ENCODE measurements around the gene HOXA5. TPM values are rescaled to one million over a fixed set of nuclear protein-coding genes. Genes with fewer than 3 reads are reported as not detected.
A peak's percentile ranks its signal among the peaks of the same experiment; 100 is the strongest.

The HOXA5 gene
- total RNA-seq, 2 donors from 2014 or later: 9.6 to 18.7 TPM

DNA sequence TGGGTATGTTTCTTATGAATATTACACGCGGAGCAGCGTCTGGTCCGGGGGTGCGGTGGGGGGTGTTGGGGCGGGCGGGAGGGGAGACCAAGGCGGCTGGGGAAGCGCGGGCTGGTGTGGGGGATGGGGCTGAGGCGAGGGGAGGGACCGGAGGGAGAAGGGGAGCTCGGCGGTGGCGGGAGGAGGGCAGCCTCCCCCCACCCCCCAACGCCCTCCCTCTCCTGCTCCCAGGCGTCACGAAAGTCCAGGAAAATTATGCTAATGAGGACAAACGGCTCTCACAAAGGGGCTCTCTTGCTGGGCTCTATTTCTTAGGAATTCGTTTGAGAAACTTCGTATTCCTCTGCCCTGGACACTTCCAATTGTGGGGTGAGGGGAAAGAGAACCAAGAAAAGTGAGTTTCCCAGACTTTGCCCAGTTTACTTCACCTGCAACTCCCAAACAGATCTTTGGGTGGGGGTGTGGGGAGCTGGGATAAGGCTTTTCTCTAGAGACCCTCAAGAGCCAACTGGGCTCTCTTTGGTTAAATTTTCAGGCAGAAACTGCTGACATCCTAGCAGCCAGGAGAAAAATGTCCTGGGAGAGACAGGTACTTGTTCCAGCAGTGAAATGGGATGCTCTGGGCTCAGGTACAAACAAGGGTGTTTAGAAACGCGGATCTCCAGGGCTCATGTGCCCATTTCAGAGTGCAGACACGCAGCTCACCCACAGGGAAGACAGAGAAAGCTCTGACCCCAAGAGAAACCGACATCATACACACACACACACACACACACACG, 29.3 kb downstream of the HOXA5 start:
- no peaks in the 10 kb centered on the region for H3K27me3 ChIP-seq
- peak overlapping the region; percentile 48 for H3K4me3 ChIP-seq
- peak overlapping the region; percentile 56 to 91 for H3K9ac ChIP-seq (ENCODE audit: low read depth in 2 of 2, low read length in 2 of 2)
- peak; percentile 70 for DNase-seq
- no peaks in the 10 kb centered on the region for H3K36me3 ChIP-seq
- intact Hi-C loops (cut with DNase I): no loop called here
- H3K4me1 ChIP-seq: peaks cover 15% of the 10 kb centered on the region
- TF ChIP-seq, protein P1, sequence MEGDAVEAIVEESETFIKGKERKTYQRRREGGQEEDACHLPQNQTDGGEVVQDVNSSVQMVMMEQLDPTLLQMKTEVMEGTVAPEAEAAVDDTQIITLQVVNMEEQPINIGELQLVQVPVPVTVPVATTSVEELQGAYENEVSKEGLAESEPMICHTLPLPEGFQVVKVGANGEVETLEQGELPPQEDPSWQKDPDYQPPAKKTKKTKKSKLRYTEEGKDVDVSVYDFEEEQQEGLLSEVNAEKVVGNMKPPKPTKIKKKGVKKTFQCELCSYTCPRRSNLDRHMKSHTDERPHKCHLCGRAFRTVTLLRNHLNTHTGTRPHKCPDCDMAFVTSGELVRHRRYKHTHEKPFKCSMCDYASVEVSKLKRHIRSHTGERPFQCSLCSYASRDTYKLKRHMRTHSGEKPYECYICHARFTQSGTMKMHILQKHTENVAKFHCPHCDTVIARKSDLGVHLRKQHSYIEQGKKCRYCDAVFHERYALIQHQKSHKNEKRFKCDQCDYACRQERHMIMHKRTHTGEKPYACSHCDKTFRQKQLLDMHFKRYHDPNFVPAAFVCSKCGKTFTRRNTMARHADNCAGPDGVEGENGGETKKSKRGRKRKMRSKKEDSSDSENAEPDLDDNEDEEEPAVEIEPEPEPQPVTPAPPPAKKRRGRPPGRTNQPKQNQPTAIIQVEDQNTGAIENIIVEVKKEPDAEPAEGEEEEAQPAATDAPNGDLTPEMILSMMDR (IDR thresholded peaks at IDR 0.05): no peak
- no peaks in the 10 kb centered on the region for H3K9me3 ChIP-seq
- H3K27ac ChIP-seq: peak overlapping the region; percentile 91

DNA sequence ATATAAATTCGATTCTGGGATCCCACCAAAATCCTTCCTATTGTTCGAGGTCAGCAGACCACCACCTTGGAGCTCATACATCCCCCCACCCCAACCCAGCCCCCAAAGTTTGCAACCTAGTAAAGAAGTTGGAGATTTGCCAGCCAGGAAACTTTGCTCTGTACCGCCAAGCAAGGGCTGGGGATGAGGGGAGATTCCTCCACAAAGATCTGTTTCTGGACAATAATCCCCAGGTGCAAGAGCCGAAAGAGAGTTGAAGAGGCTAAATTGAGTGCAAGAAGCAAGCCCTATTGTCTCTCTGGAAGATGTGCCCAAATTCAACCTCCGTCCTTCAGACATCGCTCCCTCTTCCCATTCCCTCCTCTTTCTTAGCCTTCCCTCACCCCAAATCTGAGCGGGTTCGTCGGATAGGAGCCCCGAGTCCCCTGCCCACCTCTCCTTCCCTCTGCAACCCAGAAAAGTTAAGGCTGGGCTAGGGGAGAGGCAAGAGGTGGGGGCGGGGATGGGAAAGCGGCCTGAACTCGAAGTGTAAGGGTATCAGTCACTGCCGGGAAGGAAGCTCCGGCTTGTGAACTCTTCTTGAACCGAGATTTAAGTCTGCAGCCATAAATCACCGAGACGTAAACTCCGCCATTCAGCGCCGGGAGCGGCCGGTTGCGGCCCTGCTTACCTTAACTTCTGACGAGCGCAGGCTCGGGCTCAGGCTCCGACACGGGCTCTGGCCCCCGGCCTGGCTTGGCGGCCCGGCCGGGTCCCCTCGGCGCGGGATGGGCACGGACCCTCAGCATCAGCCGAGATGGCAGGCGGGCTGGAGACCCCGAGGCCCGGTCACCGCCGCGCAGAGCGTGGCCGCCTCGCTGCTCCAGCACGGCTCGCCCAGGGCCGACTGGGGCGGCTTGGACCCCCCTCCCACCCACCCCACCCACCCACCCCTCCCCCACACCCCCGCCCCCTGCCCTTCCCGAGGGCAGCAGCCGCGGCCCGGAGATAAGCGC, 30.2 kb downstream of the HOXA5 start:
- peak overlapping the region; percentile 91 for H3K27ac ChIP-seq
- DNase-seq: peak; percentile 86
- H3K4me1 ChIP-seq: peaks cover 8% of the 10 kb centered on the region
- TF ChIP-seq, protein P1 (IDR thresholded peaks at IDR 0.05): no peak
- intact Hi-C loops (cut with DNase I): no loop called here
- H3K4me3 ChIP-seq: peak overlapping the region; percentile 48
- H3K9ac ChIP-seq (ENCODE audit: low read depth in 2 of 2, low read length in 2 of 2): peak overlapping the region; percentile 59 to 81
- no peaks in the 10 kb centered on the region for H3K27me3 ChIP-seq
- H3K36me3 ChIP-seq: no peaks in the 10 kb centered on the region
- no peaks in the 10 kb centered on the region for H3K9me3 ChIP-seq

DNA sequence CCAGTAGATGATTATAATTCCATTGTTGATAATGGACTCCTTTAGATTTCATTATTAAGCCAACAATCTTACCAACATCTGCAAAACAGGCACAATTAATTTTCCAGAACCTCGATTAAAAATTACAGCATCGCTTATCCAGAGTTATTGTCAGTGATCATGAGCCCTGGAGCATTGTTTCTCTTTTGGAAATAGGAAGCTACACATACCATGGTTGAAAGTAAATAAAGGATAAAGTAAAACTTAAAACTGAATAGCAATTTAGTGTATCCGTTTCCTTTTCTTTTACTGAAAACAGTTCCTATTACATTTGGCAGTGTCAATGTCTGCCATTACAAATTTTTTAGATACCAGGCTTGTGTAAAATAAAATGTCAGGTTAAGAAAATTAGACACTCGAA, 31.1 kb downstream of the HOXA5 start:
- H3K4me1 ChIP-seq: peaks cover 8% of the 10 kb centered on the region
- intact Hi-C loops (cut with DNase I): no loop called here
- TF ChIP-seq, protein P1 (IDR thresholded peaks at IDR 0.05): no peak
- H3K27me3 ChIP-seq: no peaks in the 10 kb centered on the region
- peak overlapping the region; percentile 91 for H3K27ac ChIP-seq
- no peaks in the 10 kb centered on the region for H3K9me3 ChIP-seq
- H3K4me3 ChIP-seq: no peak overlapping the region
- no peaks in the 10 kb centered on the region for H3K36me3 ChIP-seq
- no peak for DNase-seq
- H3K9ac ChIP-seq (ENCODE audit: low read depth in 2 of 2, low read length in 2 of 2): peak overlapping the region in 1 of 2 donors; percentile 29

DNA sequence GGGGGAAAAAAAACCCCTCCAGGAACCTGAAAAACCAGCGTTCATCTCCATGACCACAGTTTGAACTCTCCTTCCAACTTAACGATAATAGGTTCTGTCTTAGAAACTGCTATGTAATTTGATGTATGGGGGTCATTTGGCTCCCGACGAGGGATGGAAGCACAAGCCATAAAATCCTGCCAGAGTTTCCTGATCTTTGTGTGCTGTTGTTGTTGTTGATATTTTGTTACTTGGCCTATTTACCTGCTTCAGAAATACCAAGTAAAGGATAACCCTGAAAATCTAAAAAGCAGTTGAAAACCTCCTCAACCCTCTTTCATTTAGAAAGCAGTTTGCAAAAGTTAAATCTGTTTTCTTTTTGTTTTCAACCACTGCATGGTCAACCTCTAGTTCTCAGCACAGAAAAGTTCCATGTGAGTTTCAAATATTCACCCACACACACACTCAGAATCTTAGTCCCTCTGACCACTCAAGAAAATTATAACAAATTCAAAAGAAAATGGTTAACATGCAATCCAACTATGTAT, 31.7 kb downstream of the HOXA5 start:
- Histone ChIP-seq H3K4me3 (no peak overlapping the region), H3K4me1 (peaks cover 6% of the 10 kb centered on the region), H3K9ac (ENCODE audit: low read depth in 2 of 2, low read length in 2 of 2) (peak overlapping the region in 1 of 2 donors; percentile 62), H3K27ac (peak overlapping the region; percentile 91), H3K9me3 (no peaks in the 10 kb centered on the region), H3K27me3 (no peaks in the 10 kb centered on the region), H3K36me3 (no peaks in the 10 kb centered on the region)
- TF ChIP-seq, protein P1 (IDR thresholded peaks at IDR 0.05): no peak
- peak; percentile 22 for DNase-seq
- intact Hi-C loops (cut with DNase I): no loop called here

DNA sequence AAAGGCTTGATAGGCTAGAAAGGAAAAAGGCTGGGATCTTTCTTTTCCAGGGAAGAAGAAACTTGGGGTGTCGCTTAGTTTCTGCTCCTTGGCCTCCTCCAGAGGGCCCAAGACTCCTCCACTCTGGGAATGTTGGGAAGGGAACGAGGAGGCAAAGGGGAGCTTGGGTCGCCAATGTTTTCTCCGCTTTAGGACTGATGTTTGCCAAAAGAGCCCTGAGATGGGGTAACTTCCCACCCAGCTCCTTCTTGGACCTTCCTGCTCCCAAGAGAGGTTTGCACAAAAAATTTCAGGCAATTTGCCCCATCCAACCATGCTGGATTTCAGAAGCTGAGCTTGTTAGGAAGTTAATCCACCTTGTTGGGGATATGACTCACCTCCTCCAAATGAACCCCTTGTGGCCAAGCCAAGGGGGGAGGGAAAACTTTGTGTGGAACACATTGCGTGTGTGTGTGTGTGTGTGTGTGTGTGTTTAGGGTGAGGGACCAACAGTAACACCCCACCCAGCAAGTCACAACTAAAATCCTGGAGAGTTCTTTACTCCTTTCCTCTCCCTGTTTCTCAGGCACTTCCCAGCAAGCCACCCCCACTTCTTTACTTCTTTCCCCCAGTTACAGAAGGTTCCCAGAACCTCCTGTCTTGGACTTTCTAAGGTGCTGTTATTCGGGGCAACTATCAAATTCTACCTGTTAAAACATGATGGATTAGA, 32.3 kb downstream of the HOXA5 start:
- Histone ChIP-seq H3K9me3 (no peaks in the 10 kb centered on the region), H3K4me1 (peaks cover 9% of the 10 kb centered on the region), H3K4me3 (no peak overlapping the region), H3K27ac (peak overlapping the region; percentile 91), H3K27me3 (no peaks in the 10 kb centered on the region), H3K9ac (ENCODE audit: low read depth in 2 of 2, low read length in 2 of 2) (peak overlapping the region in 1 of 2 donors; percentile 62), H3K36me3 (no peaks in the 10 kb centered on the region)
- intact Hi-C loops (cut with DNase I): no loop called here
- peak; percentile 46 for DNase-seq
- TF ChIP-seq, protein P1 (IDR thresholded peaks at IDR 0.05): no peak

Measured in colonic mucosa (tissue), 4 donors.